Activated CD8-positive, alpha-beta memory T cell treated with anti-CD3 and anti-CD28 coated beads for 1 hour (primary cell): ENCODE data around the gene NCAM1.
A peak's percentile ranks its signal among the peaks of the same experiment; 100 is the strongest.
"Not testable (repeated sequence)": the region's sequence is repeated elsewhere in the genome, so short reads cannot be mapped to it uniquely, and the experiment has no call there.

Experiments
- DNase-seq, 2 donors: peaks; one replicate each; pipeline ENCODE4 v3.0.0-alpha.2; 2020; ENCODE audit warnings: low read depth in 1 of 2; ENCODE audit errors: extremely low read depth in 1 of 2

Gene NCAM1

GRCh38 chr11:113295993-113296392, 334.8 kb downstream of the NCAM1 start:
- no peak for DNase-seq

GRCh38 chr11:113296447-113297205, 335.4 kb downstream of the NCAM1 start:
- no peak for DNase-seq

- not testable (repeated sequence) for DNase-seq
Measured at GRCh38 chr11:113298496-113298895, 337.3 kb downstream of the NCAM1 start.

- no peak for DNase-seq
Measured at GRCh38 chr11:113304916-113305315, 343.7 kb downstream of the NCAM1 start.

GRCh38 chr11:113305440-113306336, 344.5 kb downstream of the NCAM1 start:
- DNase-seq = peak; percentile 12 to 57

GRCh38 chr11:113308601-113309000, 347.4 kb downstream of the NCAM1 start:
- DNase-seq = no peak

- no peak for DNase-seq
Measured at GRCh38 chr11:113311536-113311935, 350.3 kb downstream of the NCAM1 start.

GRCh38 chr11:113313601-113314000, 352.4 kb downstream of the NCAM1 start:
- no peak for DNase-seq

GRCh38 chr11:113314065-113314388, 352.8 kb downstream of the NCAM1 start:
- DNase-seq = no peak

GRCh38 chr11:113314389-113315301, 353.4 kb downstream of the NCAM1 start, which contains the start of gene TTC12:
TTC12 (plus strand) TSS chr11:113314583; CDS start chr11:113316258, 1,675 bp downstream.
- DNase-seq = peak; percentile 74 to 82

- no peak for DNase-seq
Measured at GRCh38 chr11:113315811-113316210, 354.6 kb downstream of the NCAM1 start.

- no peak for DNase-seq
Measured at GRCh38 chr11:113316256-113316655, 355.0 kb downstream of the NCAM1 start.

- DNase-seq = no peak
Measured at GRCh38 chr11:113317339-113317738, 356.1 kb downstream of the NCAM1 start.

- no peak for DNase-seq
Measured at GRCh38 chr11:113319085-113319484, 357.9 kb downstream of the NCAM1 start.

- DNase-seq = no peak
Measured at GRCh38 chr11:113322158-113322557, 360.9 kb downstream of the NCAM1 start.

GRCh38 chr11:113324250-113324649, 363.0 kb downstream of the NCAM1 start:
- no peak for DNase-seq
